ENCODE data around the gene ZNF888.
"Not testable (repeated sequence)": the region's sequence is repeated elsewhere in the genome, so short reads cannot be mapped to it uniquely, and the experiment has no call there.

ZNF888 gene

GRCh38 chr19:52917531-52917930 lies 5.7 kb downstream of the ZNF888 start:
- H3K4me3 ChIP-seq, result no peak overlapping the region
- TF ChIP-seq CTCF (IDR thresholded peaks at IDR 0.05), result no peak
- peaks cover 14 to 38% (median 28%) of the 10 kb centered on the region in 3 donors for H3K36me3 ChIP-seq
- peak in 1 of 2 donors; percentile 19 for DNase-seq
- intact Hi-C loops (cut with DNase I; ENCODE audit: low total_unique reads), result no loop called here
- H3K4me1 ChIP-seq, result peaks cover 0 to 4% (median 2%) of the 10 kb centered on the region in 4 donors
- no peak overlapping the region for H3K27ac ChIP-seq
- no peaks in the 10 kb centered on the region for H3K27me3 ChIP-seq
- no peaks in the 10 kb centered on the region for H3K9me3 ChIP-seq

GRCh38 chr19:52910648-52911047 lies 12.6 kb downstream of the ZNF888 start:
- H3K4me3 ChIP-seq, result no peak overlapping the region
- intact Hi-C loops (cut with DNase I; ENCODE audit: low total_unique reads), result no loop called here
- H3K36me3 ChIP-seq, result peaks cover 50 to 90% (median 78%) of the 10 kb centered on the region in 3 donors
- DNase-seq, result no peak
- H3K9me3 ChIP-seq, result no peaks in the 10 kb centered on the region
- no peak overlapping the region for H3K27ac ChIP-seq
- no peak for TF ChIP-seq CTCF (IDR thresholded peaks at IDR 0.05)
- H3K27me3 ChIP-seq, result no peaks in the 10 kb centered on the region
- H3K4me1 ChIP-seq, result no peaks in the 10 kb centered on the region

GRCh38 chr19:52904052-52904780 lies 19.0 kb downstream of the ZNF888 start:
- H3K4me1 ChIP-seq; DNase-seq; intact Hi-C loops (cut with DNase I; ENCODE audit: low total_unique reads); H3K27me3 ChIP-seq; H3K9me3 ChIP-seq; H3K4me3 ChIP-seq; H3K27ac ChIP-seq: not testable (repeated sequence)
- H3K36me3 ChIP-seq, result peaks cover 25 to 31% (median 30%) of the 10 kb centered on the region in 3 donors

GRCh38 chr19:52901842-52902241 lies 21.4 kb downstream of the ZNF888 start:
- no peak overlapping the region for H3K4me3 ChIP-seq
- no peak for DNase-seq
- no peaks in the 10 kb centered on the region for H3K27me3 ChIP-seq
- H3K36me3 ChIP-seq, result peaks cover 8 to 12% (median 10%) of the 10 kb centered on the region in 3 donors
- peaks cover 0 to 7% (median 6%) of the 10 kb centered on the region in 4 donors for H3K4me1 ChIP-seq
- H3K9me3 ChIP-seq, result no peaks in the 10 kb centered on the region
- TF ChIP-seq CTCF (IDR thresholded peaks at IDR 0.05), result no peak
- intact Hi-C loops (cut with DNase I; ENCODE audit: low total_unique reads), result no loop called here
- no peak overlapping the region for H3K27ac ChIP-seq

GRCh38 chr19:52898596-52898995 lies 24.6 kb downstream of the ZNF888 start:
- H3K4me3 ChIP-seq; H3K27me3 ChIP-seq; H3K9me3 ChIP-seq; DNase-seq; intact Hi-C loops (cut with DNase I; ENCODE audit: low total_unique reads): not testable (repeated sequence)
- H3K27ac ChIP-seq, result peak overlapping the region in 1 of 2 donors; percentile 91
- peaks cover 0 to 17% (median 0%) of the 10 kb centered on the region in 3 donors for H3K36me3 ChIP-seq
- H3K4me1 ChIP-seq, result peaks cover 0 to 16% (median 14%) of the 10 kb centered on the region in 4 donors

- Histone ChIP-seq H3K27ac (peak overlapping the region; percentile 85 to 91), H3K27me3 (no peaks in the 10 kb centered on the region), H3K4me3 (peak overlapping the region; percentile 67 to 72), H3K36me3 (peaks cover 0 to 22% (median 2%) of the 10 kb centered on the region in 3 donors), H3K9me3 (no peaks in the 10 kb centered on the region), H3K4me1 (peaks cover 0 to 16% (median 14%) of the 10 kb centered on the region in 4 donors)
- intact Hi-C loops (cut with DNase I; ENCODE audit: low total_unique reads), result no loop called here
- no peak for DNase-seq
- TF ChIP-seq CTCF (IDR thresholded peaks at IDR 0.05), result no peak
Observed at GRCh38 chr19:52898101-52898500, 25.1 kb downstream of the ZNF888 start.
